Adrenal gland (tissue), 5 donors: ENCODE results near the gene PLAC1.

Experiments used
- CTCF ChIP-seq, 6 experiments: fragments of 450-650 bp in 4 of 6; fragments of 200-600 bp in 2 of 6; sonication (generic) in 1 of 6; IDR thresholded peaks; 1 replicate in 5 of 6; 2 replicates in 1 of 6; pipeline versions ENCODE4 v1.5.1 to v1.8.0; 2016 to 2021; ENCODE audit warnings: antibody characterized with exemption in 6 of 6, mild to moderate bottlenecking in 2 of 6, moderate library complexity in 1 of 6
- POLR2A ChIP-seq, 2 donors: fragments of 450-650 bp; IDR thresholded peaks; one replicate each; pipeline ENCODE4 v1.6.1; 2017; ENCODE audit warnings: antibody characterized with exemption in 2 of 2, mild to moderate bottlenecking in 2 of 2, moderate library complexity in 1 of 2
- donor health status: DM: no; HTN: no; CAD: no.

DNA sequence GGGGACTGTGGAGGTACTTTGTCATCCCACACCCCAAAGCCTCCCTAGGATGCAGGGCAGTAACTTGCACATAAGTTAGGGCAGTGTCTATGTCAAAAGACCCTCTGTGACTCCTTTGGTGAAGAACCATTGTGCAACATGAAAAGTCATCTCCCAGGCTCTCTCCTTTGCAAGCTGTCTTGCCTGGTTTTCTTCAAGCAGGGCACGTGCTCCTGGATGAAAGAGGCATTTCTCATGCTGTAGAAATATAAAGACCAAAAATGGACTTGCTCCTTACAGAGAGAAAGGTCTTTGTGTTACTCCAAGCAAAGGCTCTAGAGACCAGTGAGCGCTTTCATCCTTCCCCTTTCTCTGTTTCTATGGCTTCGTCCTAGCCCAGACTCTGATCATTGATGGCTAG, 44.9 kb downstream of the PLAC1 start:
- TF ChIP-seq POLR2A (IDR thresholded peaks at IDR 0.05) (no peak), CTCF (IDR thresholded peaks at IDR 0.05) (no peak)
